Uterus (tissue), 2 donors: Measurements from ENCODE around the gene FASLG.
"Not testable (repeated sequence)": the region's sequence is repeated elsewhere in the genome, so short reads cannot be mapped to it uniquely, and the experiment has no call there.

ENCODE experiments used
- CTCF ChIP-seq, 4 experiments: fragments of 200-600 bp in 2 of 4; fragments of 450-650 bp in 2 of 4; sonication (generic) in 2 of 4; IDR thresholded peaks; one replicate each; pipeline ENCODE4 v1.5.1; 2016 to 2019; ENCODE audit warnings: antibody characterized with exemption in 4 of 4, mild to moderate bottlenecking in 2 of 4, moderate library complexity in 1 of 4
- POLR2A ChIP-seq, 2 donors: fragments of 450-650 bp; IDR thresholded peaks; one replicate each; pipeline ENCODE4 v1.6.1; 2016; ENCODE audit warnings: antibody characterized with exemption in 2 of 2, mild to moderate bottlenecking in 1 of 2, moderate library complexity in 1 of 2

- TF ChIP-seq CTCF, POLR2A (IDR thresholded peaks at IDR 0.05): not testable (repeated sequence)
These were observed 29.7 kb downstream of the FASLG start for GRCh38 chr1:172688428-172689085.
